Activated B cell treated with CpG ODN at 0.5 μM for 24 hours (primary cell): ENCODE results near the gene MIOX. TPM values are rescaled to one million over a fixed set of nuclear protein-coding genes. Genes with fewer than 3 reads are reported as not detected.

ENCODE experiments used
- ATAC-seq: fragments of 200-7000 bp; cut with Tn5 transposase; one replicate; pipeline ENCODE4 v1.10.0; 2021; ENCODE audit warnings: low read depth, mild to moderate bottlenecking, moderate library complexity
- CTCF ChIA-PET: fragments of 350-600 bp; sonication (Branson Sonifier 250); formaldehyde crosslinking; loops from one replicate; lab custom pipeline; 2021; ENCODE audit warnings: antibody characterized with exemption; lab: Charles Lee
- POLR2A ChIA-PET: fragments of 350-600 bp; sonication (Branson Sonifier 250); formaldehyde crosslinking; loops from one replicate; lab custom pipeline; 2021; ENCODE audit warnings: antibody characterized with exemption; lab: Charles Lee
- DNase-seq: peaks from one replicate; pipeline ENCODE4 v3.0.0; 2022
- H3K27ac Mint-ChIP-seq: one replicate; pipeline ENCODE4 v1.8.0; 2020; ENCODE audit warnings: mixed read lengths
- H3K27me3 Mint-ChIP-seq: one replicate; pipeline ENCODE4 v1.8.0; 2021; ENCODE audit warnings: mixed read lengths
- H3K36me3 Mint-ChIP-seq: one replicate; pipeline ENCODE4 v1.8.0; 2021; ENCODE audit warnings: low read depth, mixed read lengths
- H3K4me1 Mint-ChIP-seq: one replicate; pipeline ENCODE4 v1.8.0; 2021; ENCODE audit warnings: mixed read lengths
- H3K4me3 Mint-ChIP-seq: one replicate; pipeline ENCODE4 v1.8.0; 2020; ENCODE audit warnings: mild to moderate bottlenecking, mixed read lengths
- H3K9me3 Mint-ChIP-seq: one replicate; pipeline ENCODE4 v1.8.0; 2020; ENCODE audit warnings: mixed read lengths
- CTCF ChIP-seq: fragments of 200-600 bp; IDR thresholded peaks from one replicate; pipeline ENCODE4 v1.8.0; 2022; ENCODE audit warnings: antibody characterized with exemption, mild to moderate bottlenecking
- intact Hi-C: fragments of 100-400 bp; cut with micrococcal nuclease; formaldehyde crosslinking; loops from one replicate; pipeline ENCODE4 v1.15.1; 2024
- total RNA-seq: library from RNA; stranded (reverse); gene quantifications from 2 replicates; pipeline ENCODE4 v1.2.3, GENCODE V29; 2022

MIOX gene
- total RNA-seq, 1 donor from 2014 or later, result 0.22 TPM

- H3K9me3 Mint-ChIP-seq, result no peaks in the 10 kb centered on the region
- H3K4me3 Mint-ChIP-seq, result peak overlapping the region; percentile 92
- H3K27ac Mint-ChIP-seq, result peak overlapping the region; percentile 99
- CTCF ChIA-PET, result no interaction called here
- intact Hi-C loops, result loop anchor here (2.0 kb wide), 2 partner anchors 56 to 340 kb away; partner anchors contain the start of gene SBF1
- no peak for TF ChIP-seq CTCF
- H3K27me3 Mint-ChIP-seq, result no peaks in the 10 kb centered on the region
- peak; percentile 1 for ATAC-seq
- H3K4me1 Mint-ChIP-seq, result peaks cover 55% of the 10 kb centered on the region
- peaks cover 12% of the 10 kb centered on the region for H3K36me3 Mint-ChIP-seq
- no peak for DNase-seq
- POLR2A ChIA-PET, result interaction anchor here (0.6 to 13.6 kb wide), 10 partner anchors 15 to 269 kb away, joined by 3 to 946 read pairs (median 12); partner anchors contain the start of genes ADM2, CHKB, KLHDC7B and LMF2
Measured at GRCh38 chr22:50530580-50530876, 43.9 kb downstream of the MIOX start.

- ATAC-seq (peak; percentile 53), DNase-seq (peak; percentile 86)
- no peaks in the 10 kb centered on the region for H3K27me3 Mint-ChIP-seq
- peak overlapping the region; percentile 92 for H3K4me3 Mint-ChIP-seq
- POLR2A ChIA-PET, result interaction anchor here (0.6 to 13.6 kb wide), 12 partner anchors 14 to 340 kb away, joined by 3 to 946 read pairs (median 6); partner anchors contain the start of genes ADM2, CHKB, KLHDC7B and LMF2
- peaks cover 12% of the 10 kb centered on the region for H3K36me3 Mint-ChIP-seq
- CTCF ChIA-PET, result interaction anchor here (0.7 to 1.4 kb wide), 4 partner anchors 9 to 32 kb away, joined by 3 to 4 read pairs (median 3); partner anchors contain the start of gene SYCE3
- H3K4me1 Mint-ChIP-seq, result peaks cover 55% of the 10 kb centered on the region
- no peaks in the 10 kb centered on the region for H3K9me3 Mint-ChIP-seq
- TF ChIP-seq CTCF, result no peak
- peak overlapping the region; percentile 99 for H3K27ac Mint-ChIP-seq
- intact Hi-C loops, result loop anchor here (1.0 to 2.0 kb wide), 6 partner anchors 8 to 340 kb away; partner anchors contain the start of genes CHKB, SBF1 and SYCE3
Measured at GRCh38 chr22:50530877-50531545, 44.4 kb downstream of the MIOX start.

GRCh38 chr22:50531546-50531961 is 44.9 kb downstream of the MIOX start:
- H3K36me3 Mint-ChIP-seq, result peaks cover 12% of the 10 kb centered on the region
- peak; percentile 43 for ATAC-seq
- intact Hi-C loops, result loop anchor here (1.0 to 2.0 kb wide), 6 partner anchors 8 to 341 kb away; partner anchors contain the start of genes CHKB, SBF1 and SYCE3
- no peaks in the 10 kb centered on the region for H3K9me3 Mint-ChIP-seq
- peak overlapping the region; percentile 99 for H3K27ac Mint-ChIP-seq
- DNase-seq, result peak; percentile 78
- peaks cover 59% of the 10 kb centered on the region for H3K4me1 Mint-ChIP-seq
- H3K27me3 Mint-ChIP-seq, result no peaks in the 10 kb centered on the region
- no peak for TF ChIP-seq CTCF
- POLR2A ChIA-PET, result interaction anchor here (0.7 to 13.6 kb wide), 13 partner anchors 14 to 341 kb away, joined by 3 to 946 read pairs (median 5); partner anchors contain the start of genes ADM2, CHKB, KLHDC7B and LMF2
- CTCF ChIA-PET, result interaction anchor here (0.7 to 1.4 kb wide), 4 partner anchors 9 to 31 kb away, joined by 3 to 4 read pairs (median 3); partner anchors contain the start of gene SYCE3
- peak overlapping the region; percentile 92 for H3K4me3 Mint-ChIP-seq

GRCh38 chr22:50531962-50532674 is 45.5 kb downstream of the MIOX start:
- ATAC-seq, result no peak
- no peaks in the 10 kb centered on the region for H3K27me3 Mint-ChIP-seq
- H3K4me1 Mint-ChIP-seq, result peaks cover 54% of the 10 kb centered on the region
- peak overlapping the region; percentile 99 for H3K27ac Mint-ChIP-seq
- intact Hi-C loops, result loop anchor here (1.0 to 2.0 kb wide), 6 partner anchors 7 to 341 kb away; partner anchors contain the start of genes CHKB, SBF1 and SYCE3
- peak overlapping the region; percentile 92 for H3K4me3 Mint-ChIP-seq
- POLR2A ChIA-PET, result interaction anchor here (0.7 to 13.6 kb wide), 12 partner anchors 7 to 341 kb away, joined by 3 to 946 read pairs (median 12); partner anchors contain the start of genes CHKB, KLHDC7B, LMF2 and NCAPH2
- no peak for DNase-seq
- peaks cover 10% of the 10 kb centered on the region for H3K36me3 Mint-ChIP-seq
- CTCF ChIA-PET, result interaction anchor here (0.7 to 1.4 kb wide), 4 partner anchors 8 to 31 kb away, joined by 3 to 4 read pairs (median 3); partner anchors contain the start of gene SYCE3
- no peak for TF ChIP-seq CTCF
- H3K9me3 Mint-ChIP-seq, result no peaks in the 10 kb centered on the region
